Retinal pigment epithelial cell (primary cell): ENCODE measurements around the gene SCLY.

ENCODE experiments used
- DNase-seq: peaks from one replicate; pipeline ENCODE4 v3.0.0-alpha.2; 2010; ENCODE audit warnings: low read depth
- H3K4me3 ChIP-seq: 2 replicates; pipeline ENCODE4 v1.5.1; 2011; ENCODE audit warnings: mild to moderate bottlenecking, low read length, control low read depth, moderate library complexity
- CTCF ChIP-seq: conservative IDR thresholded peaks from 2 replicates; pipeline ENCODE4 v1.5.1; 2011; ENCODE audit warnings: low read depth, low read length, control low read depth, inconsistent platforms

The SCLY gene

GRCh38 chr2:238139196-238140039, 78.6 kb downstream of the SCLY start:
- peak overlapping the region; percentile 24 for H3K4me3 ChIP-seq
- DNase-seq: no peak
- TF ChIP-seq CTCF: peak; percentile 49

GRCh38 chr2:238140040-238140439, 79.2 kb downstream of the SCLY start:
- no peak for DNase-seq
- TF ChIP-seq CTCF: no peak
- H3K4me3 ChIP-seq: no peak overlapping the region

GRCh38 chr2:238140721-238141540, 80.1 kb downstream of the SCLY start:
- H3K4me3 ChIP-seq: no peak overlapping the region
- no peak for DNase-seq
- TF ChIP-seq CTCF: no peak

- TF ChIP-seq CTCF: no peak
- DNase-seq: no peak
- no peak overlapping the region for H3K4me3 ChIP-seq
Measured at GRCh38 chr2:238141541-238142318, 80.9 kb downstream of the SCLY start.

- TF ChIP-seq CTCF: no peak
- H3K4me3 ChIP-seq: no peak overlapping the region
- no peak for DNase-seq
Measured at GRCh38 chr2:238142382-238143205, 81.8 kb downstream of the SCLY start.

- no peak for DNase-seq
- H3K4me3 ChIP-seq: no peak overlapping the region
Measured at GRCh38 chr2:238143239-238143951, 82.6 kb downstream of the SCLY start.

More at GRCh38 chr2:238143239-238143951, 82.6 kb downstream of the SCLY start:
- TF ChIP-seq CTCF: no peak
